Stimulated activated effector memory CD8-positive, alpha-beta T cell treated with anti-CD3 and anti-CD28 coated beads, Interleukin-12 subunit alpha, Interleukin-12 subunit beta, amount 100 ng/mL, for 72 hours (primary cell): ENCODE results near the gene TULP4.

Experiments used
- ATAC-seq: fragments of 150-1000 bp; cut with Tn5 transposase; 2 replicates; pipeline ENCODE4 v1.10.0; 2021
- DNase-seq, 2 donors: peaks; one replicate each; pipeline ENCODE4 v3.0.0; 2021 to 2022; ENCODE audit warnings: low spot score in 2 of 2
- H3K27ac Mint-ChIP-seq: one replicate; pipeline ENCODE4 v1.8.0; 2022; ENCODE audit warnings: mild to moderate bottlenecking, mixed read lengths
- H3K36me3 Mint-ChIP-seq: one replicate; pipeline ENCODE4 v1.8.0; 2022; ENCODE audit warnings: mild to moderate bottlenecking, mixed read lengths
- H3K4me1 Mint-ChIP-seq: one replicate; pipeline ENCODE4 v1.8.0; 2022; ENCODE audit warnings: mixed read lengths
- H3K4me3 Mint-ChIP-seq: one replicate; pipeline ENCODE4 v1.8.0; 2022; ENCODE audit warnings: mild to moderate bottlenecking, mixed read lengths
- H3K9me3 Mint-ChIP-seq: one replicate; pipeline ENCODE4 v1.8.0; 2022; ENCODE audit warnings: mixed read lengths

TULP4 gene

GRCh38 chr6:158309814-158310213 lies 2.5 kb upstream of the TULP4 start:
- Mint-ChIP-seq H3K36me3 (peaks cover 26% of the 10 kb centered on the region), H3K9me3 (no peaks in the 10 kb centered on the region), H3K4me1 (peaks cover 15% of the 10 kb centered on the region), H3K27ac (no peak overlapping the region), H3K4me3 (no peak overlapping the region)
- DNase-seq = no peak
- no peak for ATAC-seq

DNA sequence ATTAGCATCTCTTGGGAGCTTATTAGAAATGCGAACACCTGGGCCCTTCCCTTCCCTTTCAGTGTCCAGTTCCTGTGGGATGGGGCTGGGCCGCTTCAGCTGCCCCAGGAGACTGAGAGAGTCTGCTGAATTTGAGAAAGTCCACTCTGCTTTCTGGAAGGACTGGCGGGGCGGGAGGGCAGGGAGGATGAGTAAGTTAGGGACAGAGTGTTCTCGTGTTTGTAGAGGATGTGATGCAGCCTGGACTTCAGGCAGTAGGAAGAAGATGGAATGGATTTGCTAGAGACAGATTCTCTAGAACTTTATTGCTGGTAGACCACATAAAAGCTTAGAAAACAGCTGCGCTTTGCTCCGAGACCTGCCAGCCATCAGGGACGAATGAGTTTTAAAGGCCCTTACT lies 1.1 kb upstream of the TULP4 start:
- Mint-ChIP-seq H3K4me1 (peaks cover 15% of the 10 kb centered on the region), H3K4me3 (no peak overlapping the region), H3K36me3 (peaks cover 26% of the 10 kb centered on the region), H3K9me3 (no peaks in the 10 kb centered on the region), H3K27ac (no peak overlapping the region)
- DNase-seq (no peak), ATAC-seq (no peak)

DNA sequence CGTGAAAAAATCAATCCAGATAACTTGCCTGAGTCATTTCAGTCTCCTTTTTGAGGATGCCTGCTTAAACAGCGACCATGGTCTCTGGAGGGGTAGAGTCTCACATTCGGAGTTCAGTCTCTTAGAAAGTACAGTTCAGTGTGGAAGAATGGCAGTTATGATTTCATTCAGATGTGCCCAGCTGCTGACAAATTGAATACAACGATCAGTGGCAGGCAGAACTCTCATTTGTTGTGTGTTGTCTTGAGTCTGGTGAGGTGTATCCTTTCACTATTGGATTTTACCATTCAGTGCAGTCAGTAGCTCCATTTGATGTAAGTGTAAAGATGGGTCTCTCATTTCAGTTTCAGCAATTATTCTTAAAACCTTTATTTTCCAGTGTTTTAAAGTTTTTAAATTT lies 639 bp upstream of the TULP4 start:
- Mint-ChIP-seq H3K4me1 (peaks cover 15% of the 10 kb centered on the region), H3K27ac (no peak overlapping the region), H3K4me3 (no peak overlapping the region), H3K9me3 (no peaks in the 10 kb centered on the region), H3K36me3 (peaks cover 26% of the 10 kb centered on the region)
- DNase-seq (no peak), ATAC-seq (peak; percentile 44)

GRCh38 chr6:158312672-158313397 lies 570 bp downstream of the TULP4 start:
- DNase-seq = no peak
- peaks cover 15% of the 10 kb centered on the region for H3K4me1 Mint-ChIP-seq
- no peaks in the 10 kb centered on the region for H3K9me3 Mint-ChIP-seq
- H3K4me3 Mint-ChIP-seq = no peak overlapping the region
- H3K27ac Mint-ChIP-seq = no peak overlapping the region
- peaks cover 26% of the 10 kb centered on the region for H3K36me3 Mint-ChIP-seq
- ATAC-seq = no peak

DNA sequence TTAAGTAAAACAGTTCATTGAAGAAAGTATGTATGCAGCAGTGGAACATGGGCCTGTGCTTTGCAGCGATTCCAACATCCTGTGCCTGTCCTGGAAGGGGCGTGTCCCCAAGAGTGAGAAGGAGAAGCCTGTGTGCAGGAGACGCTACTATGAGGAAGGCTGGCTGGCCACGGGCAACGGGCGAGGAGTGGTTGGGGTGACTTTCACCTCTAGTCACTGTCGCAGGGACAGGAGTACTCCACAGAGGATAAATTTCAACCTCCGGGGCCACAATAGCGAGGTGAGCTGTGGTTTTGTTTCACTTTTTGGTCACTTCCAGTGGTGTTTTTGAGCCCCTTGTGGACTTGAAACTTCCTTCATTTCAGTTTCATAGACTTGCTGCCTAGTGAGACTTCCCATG lies 1.7 kb downstream of the TULP4 start:
- Mint-ChIP-seq H3K9me3 (no peaks in the 10 kb centered on the region), H3K27ac (no peak overlapping the region), H3K36me3 (peaks cover 26% of the 10 kb centered on the region), H3K4me3 (no peak overlapping the region), H3K4me1 (peaks cover 15% of the 10 kb centered on the region)
- ATAC-seq (peak; percentile 46), DNase-seq (no peak)

- ATAC-seq (no peak), DNase-seq (no peak)
- H3K9me3 Mint-ChIP-seq = no peaks in the 10 kb centered on the region
- H3K4me1 Mint-ChIP-seq = peaks cover 15% of the 10 kb centered on the region
- H3K27ac Mint-ChIP-seq = no peak overlapping the region
- H3K36me3 Mint-ChIP-seq = peaks cover 26% of the 10 kb centered on the region
- no peak overlapping the region for H3K4me3 Mint-ChIP-seq
Observed at GRCh38 chr6:158314737-158315136, 2.5 kb downstream of the TULP4 start.

GRCh38 chr6:158316022-158316421 lies 3.8 kb downstream of the TULP4 start:
- Mint-ChIP-seq H3K4me1 (peaks cover 18% of the 10 kb centered on the region), H3K4me3 (no peak overlapping the region), H3K27ac (no peak overlapping the region), H3K36me3 (peaks cover 25% of the 10 kb centered on the region), H3K9me3 (no peaks in the 10 kb centered on the region)
- ATAC-seq (no peak), DNase-seq (no peak)

DNA sequence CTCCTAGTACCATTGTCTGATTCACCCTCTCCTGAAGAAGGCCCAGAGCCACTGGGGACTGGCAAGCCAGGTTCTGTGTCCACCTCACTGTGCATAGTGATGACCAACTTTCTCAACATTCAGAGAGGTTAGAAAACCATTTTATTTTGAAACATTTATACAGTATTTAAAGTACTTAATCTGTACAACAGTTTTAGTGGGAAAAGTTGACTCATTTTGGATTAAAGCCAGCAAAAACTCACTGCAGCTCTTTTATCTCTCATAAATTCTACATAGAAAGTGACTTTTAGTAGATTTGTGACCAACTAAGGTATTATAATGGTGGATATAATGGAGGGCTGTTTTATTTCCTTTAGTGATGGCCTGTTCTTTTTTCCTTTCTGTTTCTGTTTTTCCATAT lies 9.7 kb downstream of the TULP4 start:
- Mint-ChIP-seq H3K4me1 (peaks cover 49% of the 10 kb centered on the region), H3K4me3 (no peak overlapping the region), H3K27ac (no peak overlapping the region), H3K36me3 (no peaks in the 10 kb centered on the region), H3K9me3 (no peaks in the 10 kb centered on the region)
- no peak for ATAC-seq
- no peak for DNase-seq

DNA sequence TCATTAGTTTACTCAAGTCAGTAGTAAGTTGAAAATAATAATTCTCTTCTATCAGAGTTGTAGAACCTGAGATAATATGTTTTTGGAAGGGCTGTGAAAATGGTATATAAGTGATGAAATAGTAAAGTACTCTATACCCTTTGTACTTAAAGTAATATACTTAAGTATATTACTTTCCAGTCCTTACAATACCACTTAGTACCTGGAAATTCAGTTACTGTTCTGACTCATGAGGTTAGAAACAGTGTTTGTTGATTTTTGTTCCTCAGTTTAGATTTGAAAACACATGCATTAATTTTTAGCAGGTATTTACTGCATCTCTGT lies 10.1 kb downstream of the TULP4 start:
- DNase-seq (no peak), ATAC-seq (peak; percentile 52)
- H3K36me3 Mint-ChIP-seq = no peaks in the 10 kb centered on the region
- H3K4me1 Mint-ChIP-seq = peaks cover 50% of the 10 kb centered on the region
- H3K9me3 Mint-ChIP-seq = no peaks in the 10 kb centered on the region
- no peak overlapping the region for H3K4me3 Mint-ChIP-seq
- H3K27ac Mint-ChIP-seq = no peak overlapping the region

GRCh38 chr6:158322724-158323560 lies 10.7 kb downstream of the TULP4 start:
- no peaks in the 10 kb centered on the region for H3K9me3 Mint-ChIP-seq
- no peak overlapping the region for H3K27ac Mint-ChIP-seq
- ATAC-seq (peak; percentile 65), DNase-seq (no peak)
- H3K4me3 Mint-ChIP-seq = no peak overlapping the region
- peaks cover 56% of the 10 kb centered on the region for H3K4me1 Mint-ChIP-seq
- no peaks in the 10 kb centered on the region for H3K36me3 Mint-ChIP-seq

DNA sequence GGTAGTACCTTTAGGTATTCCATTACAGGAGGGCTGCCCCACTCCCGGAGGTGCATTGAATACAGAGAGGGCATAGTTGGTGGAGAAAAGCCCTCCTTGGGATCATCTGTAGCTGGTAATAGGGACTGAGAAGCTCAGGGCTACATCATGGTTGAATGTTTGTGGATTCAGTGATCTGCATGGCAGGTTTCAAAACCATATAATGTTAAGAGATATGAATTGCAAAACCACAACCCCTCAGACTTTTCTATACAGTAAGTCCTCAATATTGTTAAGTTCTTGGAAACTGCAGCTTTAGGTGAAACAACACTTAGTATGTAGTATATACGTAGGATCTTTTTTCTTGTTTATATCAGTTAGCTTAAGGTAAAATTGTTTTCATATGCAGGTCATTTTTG lies 11.3 kb downstream of the TULP4 start:
- H3K9me3 Mint-ChIP-seq = no peaks in the 10 kb centered on the region
- no peak overlapping the region for H3K27ac Mint-ChIP-seq
- no peak overlapping the region for H3K4me3 Mint-ChIP-seq
- no peaks in the 10 kb centered on the region for H3K36me3 Mint-ChIP-seq
- peak; percentile 83 for ATAC-seq
- no peak for DNase-seq
- peaks cover 62% of the 10 kb centered on the region for H3K4me1 Mint-ChIP-seq

- Mint-ChIP-seq H3K9me3 (no peaks in the 10 kb centered on the region), H3K27ac (no peak overlapping the region), H3K4me1 (peaks cover 68% of the 10 kb centered on the region), H3K4me3 (no peak overlapping the region), H3K36me3 (no peaks in the 10 kb centered on the region)
- ATAC-seq (no peak), DNase-seq (no peak)
Observed at GRCh38 chr6:158324136-158324535, 11.9 kb downstream of the TULP4 start.

- ATAC-seq = no peak
- Mint-ChIP-seq H3K4me3 (no peak overlapping the region), H3K4me1 (peaks cover 54% of the 10 kb centered on the region)
Observed at GRCh38 chr6:158327211-158327610, 14.9 kb downstream of the TULP4 start.

GRCh38 chr6:158328952-158329351 lies 16.7 kb downstream of the TULP4 start:
- Mint-ChIP-seq H3K36me3 (no peaks in the 10 kb centered on the region), H3K9me3 (peaks cover 4% of the 10 kb centered on the region), H3K27ac (no peak overlapping the region), H3K4me3 (no peak overlapping the region), H3K4me1 (peaks cover 37% of the 10 kb centered on the region)
- no peak for DNase-seq
- ATAC-seq = no peak

More at GRCh38 chr6:158327211-158327610, 14.9 kb downstream of the TULP4 start:
- H3K27ac Mint-ChIP-seq = no peak overlapping the region
- H3K9me3 Mint-ChIP-seq = no peaks in the 10 kb centered on the region
- no peak for DNase-seq
- H3K36me3 Mint-ChIP-seq = no peaks in the 10 kb centered on the region

DNA sequence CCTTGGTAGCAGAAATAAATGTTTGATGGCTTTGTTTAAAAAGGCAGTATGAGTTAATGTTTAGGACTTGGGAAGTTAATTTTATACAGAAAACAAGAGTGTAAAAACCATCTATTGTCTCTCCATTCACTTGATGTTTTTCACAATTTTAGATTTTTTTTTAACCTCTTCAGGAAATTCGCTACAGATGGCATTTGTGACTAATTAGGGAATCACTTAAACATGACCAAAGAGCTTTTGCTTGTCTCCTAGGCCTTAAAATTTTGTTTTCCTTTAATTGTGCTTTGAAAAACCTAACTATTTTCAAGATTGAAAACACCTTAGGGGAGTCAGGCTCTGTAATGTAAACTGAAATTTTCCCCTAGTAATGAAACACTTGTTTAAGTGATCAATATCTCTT lies 17.3 kb downstream of the TULP4 start:
- Mint-ChIP-seq H3K9me3 (peaks cover 4% of the 10 kb centered on the region), H3K4me3 (no peak overlapping the region), H3K36me3 (no peaks in the 10 kb centered on the region), H3K27ac (no peak overlapping the region), H3K4me1 (peaks cover 31% of the 10 kb centered on the region)
- DNase-seq (no peak), ATAC-seq (no peak)

GRCh38 chr6:158330016-158330415 lies 17.8 kb downstream of the TULP4 start:
- H3K4me3 Mint-ChIP-seq = no peak overlapping the region
- no peak overlapping the region for H3K27ac Mint-ChIP-seq

More at GRCh38 chr6:158330016-158330415, 17.8 kb downstream of the TULP4 start:
- Mint-ChIP-seq H3K9me3 (peaks cover 4% of the 10 kb centered on the region), H3K36me3 (no peaks in the 10 kb centered on the region), H3K4me1 (peaks cover 26% of the 10 kb centered on the region)
- no peak for ATAC-seq
- no peak for DNase-seq
